Astrocyte of the hippocampus (primary cell): ENCODE results near the gene SMYD4.
"Not testable (repeated sequence)": the region's sequence is repeated elsewhere in the genome, so short reads cannot be mapped to it uniquely, and the experiment has no call there.

Experiments
- DNase-seq: peaks from one replicate; pipeline ENCODE4 v3.0.0; 2011; ENCODE audit warnings: low read depth, low spot score

Gene SMYD4

DNA sequence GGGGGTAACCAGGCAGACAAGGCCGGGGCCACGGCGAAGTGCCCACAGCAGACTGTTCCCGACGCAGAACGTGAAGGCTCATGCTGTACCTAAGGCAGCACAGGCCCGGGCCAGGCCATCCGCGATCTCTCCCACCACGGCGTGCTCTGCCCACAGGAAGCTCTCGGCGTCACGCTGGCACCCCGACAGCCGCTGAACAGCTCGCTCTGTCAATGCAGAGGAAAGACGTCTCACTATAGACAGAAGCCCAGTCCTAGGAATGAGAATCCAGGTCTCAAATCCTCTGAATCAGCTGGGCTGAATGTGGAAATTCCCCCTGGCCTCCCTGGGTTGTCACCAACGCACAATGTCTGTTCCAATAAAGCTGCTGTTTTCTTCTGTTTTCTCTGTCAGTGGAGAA is 46.4 kb downstream of the SMYD4 start:
- DNase-seq = peak; percentile 41

DNA sequence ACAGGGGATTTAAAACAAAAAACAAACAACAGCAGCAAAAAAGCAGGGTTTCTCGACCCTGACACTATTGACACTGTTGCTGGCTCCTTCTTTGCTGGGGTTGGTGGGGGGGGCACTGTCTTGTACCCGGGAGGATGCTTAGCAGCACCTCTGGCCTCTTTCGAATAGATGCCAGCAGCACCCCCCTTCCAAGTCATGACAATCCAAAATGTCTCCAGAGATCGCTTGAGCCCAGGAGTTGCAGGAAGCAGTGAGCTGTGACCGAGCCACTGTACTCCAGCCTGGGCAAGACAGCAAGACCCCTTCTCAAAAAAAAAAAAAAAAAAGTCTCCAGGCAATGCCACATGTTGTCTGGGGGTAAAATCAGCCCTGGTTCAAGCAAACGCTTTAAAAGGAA is 47.5 kb downstream of the SMYD4 start:
- no peak for DNase-seq

DNA sequence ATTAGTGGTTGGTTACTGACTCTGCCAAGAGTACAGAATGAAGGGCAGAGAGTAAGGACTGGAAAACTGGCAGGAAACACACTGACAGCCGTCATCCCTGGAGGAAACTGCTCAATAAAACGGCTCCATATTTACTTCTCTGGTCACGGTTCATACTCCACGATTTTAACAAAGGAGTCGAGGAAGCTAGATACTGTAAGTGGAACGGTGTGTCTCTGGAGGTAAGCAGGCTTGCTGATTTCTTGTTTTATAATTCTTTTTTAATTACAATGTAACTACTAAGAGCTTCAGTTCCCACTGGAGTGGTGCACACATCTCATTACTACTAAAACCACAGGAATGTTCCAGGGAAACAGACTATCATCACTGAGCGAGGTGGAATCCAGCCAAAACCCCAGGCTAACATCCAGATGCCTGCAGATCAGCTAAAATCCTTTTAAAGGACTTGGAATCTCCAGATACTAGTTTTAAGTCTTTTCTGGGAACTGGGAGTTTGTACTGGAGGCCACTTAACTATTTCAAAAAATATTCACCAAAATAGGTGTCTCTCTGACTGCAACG is 50.1 kb downstream of the SMYD4 start:
- DNase-seq = peak; percentile 97

DNA sequence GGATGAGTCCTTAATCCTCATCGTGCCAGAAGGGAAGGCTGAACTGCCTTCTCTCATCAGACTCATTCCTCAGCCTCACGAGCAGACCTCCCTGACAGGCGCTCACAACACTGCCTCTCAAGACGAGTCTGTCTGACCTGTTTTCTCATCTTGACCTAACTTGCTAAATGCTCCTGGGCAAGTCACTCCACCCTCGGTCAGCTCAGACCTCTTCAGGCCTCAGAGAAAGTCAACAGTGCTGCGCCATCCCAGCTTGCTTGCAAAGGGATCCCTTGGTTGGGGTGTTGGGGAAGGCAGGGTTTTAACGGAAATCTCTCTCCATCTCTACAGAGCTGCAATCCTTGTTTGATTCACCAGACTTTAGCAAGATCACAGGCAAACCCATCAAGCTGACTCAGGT is 52.8 kb downstream of the SMYD4 start:
- no peak for DNase-seq

DNA sequence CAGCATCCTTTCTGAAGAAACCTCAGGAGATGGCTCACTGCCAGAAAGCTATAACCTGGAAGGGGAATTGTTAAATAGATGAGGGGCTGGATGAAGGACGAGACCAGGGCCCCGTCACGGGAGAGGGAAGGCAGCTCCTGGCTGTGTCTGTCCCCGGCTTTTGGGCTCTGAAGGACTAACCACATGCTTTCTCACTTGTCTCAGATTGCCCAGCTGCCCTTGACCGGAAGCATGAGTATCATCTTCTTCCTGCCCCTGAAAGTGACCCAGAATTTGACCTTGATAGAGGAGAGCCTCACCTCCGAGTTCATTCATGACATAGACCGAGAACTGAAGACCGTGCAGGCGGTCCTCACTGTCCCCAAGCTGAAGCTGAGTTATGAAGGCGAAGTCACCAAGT is 53.4 kb downstream of the SMYD4 start:
- no peak for DNase-seq

DNA sequence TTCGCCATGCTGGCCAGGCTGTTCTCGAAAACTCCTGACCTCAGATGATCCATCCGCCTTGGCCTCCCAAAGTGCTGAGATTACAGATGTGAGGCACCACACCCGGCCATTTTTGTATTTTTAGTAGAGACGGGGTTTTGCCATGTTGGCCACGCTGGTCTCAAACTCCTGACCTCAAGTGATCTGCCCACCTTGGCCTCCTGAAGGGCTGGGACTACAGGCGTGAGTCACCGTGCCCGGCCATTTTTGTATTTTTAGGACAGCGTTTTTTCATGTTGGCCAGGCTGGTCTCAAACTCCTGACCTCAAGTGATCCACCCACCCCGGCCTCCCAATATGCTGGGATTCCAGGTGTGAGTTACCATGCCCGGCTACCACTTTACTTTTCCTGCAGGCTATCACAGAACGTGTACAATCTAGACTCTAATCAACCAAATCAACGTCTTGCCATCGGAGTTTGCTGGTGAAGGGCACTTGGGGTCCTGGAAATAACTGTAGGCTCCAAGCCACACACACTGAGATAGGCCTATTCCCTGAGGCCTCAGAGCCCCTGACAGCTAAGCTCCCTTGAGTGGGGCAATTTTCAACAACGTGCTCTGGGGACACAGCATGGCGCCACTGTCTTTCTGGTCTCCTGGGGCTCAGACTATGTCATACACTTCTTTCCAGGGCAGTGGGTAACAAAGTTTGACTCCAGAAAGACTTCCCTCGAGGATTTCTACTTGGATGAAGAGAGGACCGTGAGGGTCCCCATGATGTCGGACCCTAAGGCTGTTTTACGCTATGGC is 55.1 kb downstream of the SMYD4 start:
- DNase-seq = no peak

- no peak for DNase-seq
These were observed 56.0 kb downstream of the SMYD4 start for GRCh38 chr17:1773696-1774181.

DNA sequence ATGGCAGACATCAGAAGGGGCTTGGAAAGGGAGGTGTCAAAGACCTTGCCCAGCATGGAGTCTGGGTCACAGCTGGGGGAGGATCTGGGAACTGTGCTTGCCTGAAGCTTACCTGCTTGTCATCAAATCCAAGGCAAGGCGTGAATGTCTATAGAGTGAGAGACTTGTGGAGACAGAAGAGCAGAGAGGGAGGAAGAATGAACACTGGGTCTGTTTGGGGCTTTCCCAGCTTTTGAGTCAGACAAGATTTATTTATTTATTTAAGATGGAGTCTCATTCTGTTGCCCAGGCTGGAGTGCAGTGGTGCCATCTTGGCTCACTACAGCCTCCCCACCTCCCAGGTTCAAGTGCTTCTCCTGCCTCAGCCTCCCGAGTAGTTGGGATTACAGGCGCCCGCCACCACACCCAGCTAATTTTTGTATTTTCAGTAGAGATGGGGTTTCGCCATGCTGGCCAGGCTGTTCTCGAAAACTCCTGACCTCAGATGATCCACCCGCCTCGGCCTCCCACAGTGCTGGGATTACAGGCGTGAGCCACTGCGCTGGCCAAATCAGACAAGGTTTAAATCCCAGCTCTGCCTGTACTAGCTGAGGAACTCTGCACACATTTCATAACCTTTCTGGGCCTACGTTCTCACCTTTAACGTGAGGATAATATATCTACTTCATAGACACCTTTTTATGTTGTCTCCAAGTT is 56.6 kb downstream of the SMYD4 start:
- DNase-seq = peak; percentile 17

- DNase-seq = no peak
These were observed 59.8 kb downstream of the SMYD4 start for GRCh38 chr17:1769822-1770477.

- no peak for DNase-seq
These were observed 62.3 kb downstream of the SMYD4 start for GRCh38 chr17:1767358-1767757.

DNA sequence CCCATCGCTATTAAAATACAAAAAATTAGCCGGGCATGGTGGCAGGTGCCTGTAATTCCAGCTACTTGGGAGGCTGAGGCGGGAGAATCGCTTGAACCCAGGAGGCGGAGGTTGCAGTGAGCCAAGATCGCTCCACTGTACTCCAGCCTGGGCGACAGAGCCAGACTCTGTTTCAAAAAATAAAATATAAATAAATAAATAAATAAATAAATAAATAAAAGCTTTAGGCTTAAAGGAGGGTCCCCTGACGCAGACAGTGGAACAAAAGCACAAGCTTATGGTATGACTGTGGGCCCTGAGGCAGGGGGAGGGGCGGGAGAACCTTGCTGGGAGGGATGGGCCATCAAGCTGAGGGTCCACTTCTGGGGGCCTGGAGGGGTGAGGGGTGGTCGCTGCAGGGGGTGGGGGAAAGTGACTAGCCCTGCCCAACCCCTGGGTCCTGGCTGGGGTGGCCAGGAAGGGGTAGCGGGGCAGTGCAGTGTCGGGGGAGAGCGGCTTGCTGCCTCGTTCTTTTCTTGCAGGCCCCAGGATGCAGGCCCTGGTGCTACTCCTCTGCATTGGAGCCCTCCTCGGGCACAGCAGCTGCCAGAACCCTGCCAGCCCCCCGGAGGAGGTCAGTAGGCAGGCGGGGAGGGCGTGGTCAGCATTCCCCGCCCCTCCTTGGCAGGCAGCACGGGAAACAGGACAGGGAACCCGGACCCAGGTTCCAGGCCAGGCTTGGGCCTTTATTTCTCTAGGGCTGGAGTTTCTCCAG is 63.1 kb downstream of the SMYD4 start:
- no peak for DNase-seq

DNA sequence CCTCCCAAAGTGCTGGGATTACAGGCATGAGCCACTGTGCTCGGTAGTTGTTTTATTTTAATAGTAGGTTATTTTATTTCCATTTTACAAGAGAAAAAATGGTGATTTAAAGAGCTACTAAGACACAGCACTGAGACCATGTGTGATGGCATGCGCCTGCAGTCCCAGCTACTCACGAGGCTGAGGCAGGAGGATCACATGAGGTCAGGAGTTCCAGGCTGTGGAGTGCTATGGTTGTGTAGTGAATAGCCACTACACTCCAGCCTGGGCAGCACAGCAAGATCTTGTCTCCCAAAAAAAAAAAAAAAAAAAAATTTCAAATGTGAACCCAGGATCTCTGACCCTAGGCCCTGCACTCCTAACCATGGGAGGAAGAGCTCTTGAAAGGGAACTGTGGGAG is 64.1 kb downstream of the SMYD4 start:
- no peak for DNase-seq

GRCh38 chr17:1764705-1765104 is 65.0 kb downstream of the SMYD4 start:
- not testable (repeated sequence) for DNase-seq

GRCh38 chr17:1764284-1764683 is 65.4 kb downstream of the SMYD4 start:
- peak; percentile 38 for DNase-seq

- DNase-seq = peak; percentile 54
These were observed 66.5 kb downstream of the SMYD4 start for GRCh38 chr17:1762901-1763898.

- DNase-seq = peak; percentile 28
These were observed 67.3 kb downstream of the SMYD4 start for GRCh38 chr17:1762233-1762900.

GRCh38 chr17:1759529-1759928 is 70.2 kb downstream of the SMYD4 start:
- DNase-seq = no peak

DNA sequence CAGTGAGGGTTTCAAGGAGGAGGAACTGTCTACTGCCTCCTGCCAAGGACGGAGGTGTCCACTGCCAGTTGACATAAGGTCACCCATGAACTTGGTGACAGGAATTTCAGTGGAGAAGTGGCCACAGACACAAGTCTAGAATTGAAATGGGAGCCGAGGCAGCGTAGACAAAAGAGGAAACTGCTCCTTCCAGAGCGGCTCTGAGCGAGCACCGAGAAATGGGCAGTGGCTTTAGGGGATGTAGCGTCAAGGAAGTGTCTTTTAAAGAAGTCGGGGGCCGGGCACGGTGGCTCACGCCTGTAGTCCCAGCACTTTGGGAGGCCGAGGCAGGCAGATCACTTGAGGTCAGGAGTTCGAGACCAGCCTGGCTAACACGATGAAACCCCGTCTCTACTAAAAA is 70.9 kb downstream of the SMYD4 start:
- no peak for DNase-seq

DNA sequence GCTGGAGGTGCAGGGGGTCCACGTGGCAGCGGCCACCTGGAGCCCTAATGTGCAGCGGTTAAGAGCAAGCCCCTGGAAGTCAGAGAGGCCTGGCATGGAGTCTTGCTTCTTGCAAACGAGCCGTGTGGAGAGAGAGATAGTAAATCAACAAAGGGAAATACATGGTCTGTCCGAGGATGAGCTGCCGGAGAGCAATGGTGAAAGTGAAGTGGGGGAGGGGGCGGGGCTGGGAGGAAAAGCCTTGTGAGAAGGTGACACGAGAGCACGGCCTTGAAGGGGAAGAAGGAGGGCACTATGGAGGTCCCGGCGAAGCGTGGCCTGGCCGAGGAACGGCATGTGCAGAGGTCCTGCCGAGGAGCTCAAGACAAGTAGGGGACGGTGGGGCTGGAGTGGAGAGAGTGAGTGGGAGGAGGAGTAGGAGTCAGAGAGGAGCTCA is 73.9 kb downstream of the SMYD4 start:
- DNase-seq = no peak
